Thyroid gland (tissue), 4 donors: Measurements from ENCODE around the gene BMP6.

Source experiments
- CTCF ChIP-seq, 6 experiments: fragments of 200-600 bp in 3 of 6; fragments of 450-650 bp in 3 of 6; sonication (generic) in 3 of 6; IDR thresholded peaks; one replicate each; pipeline ENCODE4 v1.5.1; 2016 to 2019; ENCODE audit warnings: antibody characterized with exemption in 6 of 6, mild to moderate bottlenecking in 2 of 6, inconsistent platforms in 1 of 6, moderate library complexity in 1 of 6
- POLR2A ChIP-seq, 2 donors: fragments of 450-650 bp; IDR thresholded peaks; one replicate each; pipeline ENCODE4 v1.6.1; 2017; ENCODE audit warnings: antibody characterized with exemption in 2 of 2, mild to moderate bottlenecking in 2 of 2, moderate library complexity in 1 of 2

- no peak for TF ChIP-seq CTCF (IDR thresholded peaks at IDR 0.05)
- no peak for TF ChIP-seq POLR2A (IDR thresholded peaks at IDR 0.05)
Observed at GRCh38 chr6:7691675-7692452, 34.0 kb upstream of the BMP6 start.
